A172 (cell line): ENCODE results near the gene RAC2. TPM values are rescaled to one million over a fixed set of nuclear protein-coding genes. Genes with fewer than 3 reads are reported as not detected.
"Not testable (repeated sequence)": the region's sequence is repeated elsewhere in the genome, so short reads cannot be mapped to it uniquely, and the experiment has no call there.

Experiments
- DNase-seq: peaks from one replicate; pipeline ENCODE4 v3.0.0-alpha.2; 2015; ENCODE audit warnings: low spot score
- total RNA-seq: library from RNA; depleted of rRNA; stranded (reverse); fragments of >200 nt; shearing (Covaris generic); gene quantifications from 2 replicates; pipeline ENCODE4 v1.2.3, GENCODE V29; 2014

Gene RAC2
- total RNA-seq, 1 experiment from 2014 or later = 51.7 TPM

DNA sequence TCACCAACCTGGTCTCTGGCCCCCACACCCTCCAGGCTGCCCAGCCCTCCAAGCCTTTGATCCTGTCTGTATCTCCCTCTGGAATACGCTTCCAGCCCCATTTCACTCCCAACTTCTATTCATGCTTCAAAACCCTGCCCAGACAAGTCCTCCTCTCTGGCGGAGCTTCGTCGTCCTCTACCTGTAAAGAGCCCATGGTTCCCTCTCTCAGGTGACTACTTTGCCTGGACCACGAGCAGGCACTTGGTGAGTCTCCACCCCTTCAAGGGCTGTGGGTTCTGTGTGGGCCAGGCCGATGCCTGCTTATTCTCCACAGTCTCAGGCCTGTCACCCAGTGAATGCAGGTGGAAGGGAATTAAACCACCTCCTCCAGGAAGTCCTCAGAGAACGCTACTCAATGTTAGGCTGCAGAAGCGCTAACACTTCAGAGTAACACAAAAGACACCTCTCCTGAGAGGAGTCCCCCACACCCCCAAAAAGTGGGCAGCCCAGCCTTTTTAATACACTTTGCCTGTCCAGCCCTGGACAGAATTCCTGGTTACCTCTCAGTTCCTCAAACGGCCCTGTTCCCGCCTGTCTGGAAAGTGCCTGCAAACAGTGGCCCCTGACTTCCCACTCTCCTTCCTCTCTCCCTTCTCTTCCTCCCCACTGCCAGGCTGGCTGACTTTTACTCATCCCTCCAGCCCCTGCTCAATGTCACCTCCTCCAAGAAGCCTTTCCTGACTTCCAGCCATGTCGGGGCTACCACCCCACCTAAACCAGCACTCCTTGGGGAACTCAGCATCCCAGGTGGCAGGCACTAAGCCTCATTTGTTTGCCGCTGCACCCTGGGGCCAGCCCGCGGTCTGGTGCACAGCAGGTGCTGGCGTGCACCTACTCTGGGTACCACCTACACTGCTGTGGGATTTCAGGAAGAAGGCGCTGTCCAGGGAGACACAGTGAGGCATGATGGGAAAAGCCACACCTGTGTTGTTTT lies 9.0 kb downstream of the RAC2 start:
- no peak for DNase-seq

DNA sequence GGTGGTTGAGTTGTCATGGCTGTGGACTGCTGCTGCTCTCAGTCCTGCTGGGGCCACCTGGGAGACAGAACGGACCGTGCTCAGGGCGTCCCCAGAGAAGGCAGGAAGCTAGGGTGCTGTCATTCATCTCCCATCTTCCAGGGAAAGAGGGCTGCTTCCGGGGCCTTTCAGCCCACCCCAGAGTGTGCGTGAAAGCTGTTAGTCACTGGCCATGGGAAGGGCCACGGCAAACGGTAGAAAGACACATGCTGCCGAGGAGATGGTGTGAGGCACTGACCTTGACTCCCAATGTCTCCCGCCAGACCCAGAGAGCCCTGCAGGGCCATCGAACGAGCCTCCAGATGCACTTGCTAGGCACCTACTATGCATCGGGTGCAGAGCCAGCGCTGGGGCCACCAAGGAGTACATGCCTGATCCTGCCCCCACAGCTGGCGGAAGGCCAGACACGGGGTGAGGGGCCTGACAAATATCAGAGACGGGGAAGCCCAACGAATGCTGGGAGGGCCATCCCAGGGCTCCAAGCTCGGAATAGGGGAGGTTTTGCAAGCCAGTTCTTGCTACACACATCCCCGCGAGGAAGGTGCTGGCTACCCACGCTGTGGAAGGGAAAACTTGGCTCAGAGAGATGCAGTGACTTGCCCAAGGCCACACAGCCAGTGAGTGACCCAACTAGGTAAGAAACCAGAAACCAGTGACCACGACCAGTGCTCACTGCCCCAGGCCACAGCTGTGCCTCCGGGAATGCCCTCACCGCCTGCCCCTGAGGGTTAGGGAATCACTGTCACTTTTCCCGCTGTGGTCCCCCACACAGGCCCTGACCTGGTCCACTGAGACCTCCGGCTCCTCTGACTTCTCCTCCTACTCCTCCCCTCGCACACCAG lies 10.1 kb downstream of the RAC2 start:
- no peak for DNase-seq

DNA sequence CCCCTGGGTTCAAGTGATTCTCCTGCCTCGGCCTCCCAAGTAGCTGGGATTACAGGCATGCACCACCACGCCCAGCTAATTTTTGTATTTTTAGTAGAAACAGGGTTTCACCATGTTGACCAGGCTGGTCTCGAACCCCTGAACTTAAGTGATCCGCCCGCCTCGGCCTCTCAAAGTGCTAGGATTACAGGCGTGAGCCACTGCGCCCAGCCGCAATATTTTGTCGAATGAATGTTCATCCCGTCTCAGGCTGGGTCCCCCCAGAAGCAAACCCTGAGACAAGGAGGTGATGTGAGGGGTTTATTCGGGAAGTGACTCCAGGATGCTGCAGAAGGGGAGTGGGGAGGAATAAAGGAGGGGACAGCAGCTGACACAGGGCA lies 10.7 kb downstream of the RAC2 start:
- not testable (repeated sequence) for DNase-seq

DNA sequence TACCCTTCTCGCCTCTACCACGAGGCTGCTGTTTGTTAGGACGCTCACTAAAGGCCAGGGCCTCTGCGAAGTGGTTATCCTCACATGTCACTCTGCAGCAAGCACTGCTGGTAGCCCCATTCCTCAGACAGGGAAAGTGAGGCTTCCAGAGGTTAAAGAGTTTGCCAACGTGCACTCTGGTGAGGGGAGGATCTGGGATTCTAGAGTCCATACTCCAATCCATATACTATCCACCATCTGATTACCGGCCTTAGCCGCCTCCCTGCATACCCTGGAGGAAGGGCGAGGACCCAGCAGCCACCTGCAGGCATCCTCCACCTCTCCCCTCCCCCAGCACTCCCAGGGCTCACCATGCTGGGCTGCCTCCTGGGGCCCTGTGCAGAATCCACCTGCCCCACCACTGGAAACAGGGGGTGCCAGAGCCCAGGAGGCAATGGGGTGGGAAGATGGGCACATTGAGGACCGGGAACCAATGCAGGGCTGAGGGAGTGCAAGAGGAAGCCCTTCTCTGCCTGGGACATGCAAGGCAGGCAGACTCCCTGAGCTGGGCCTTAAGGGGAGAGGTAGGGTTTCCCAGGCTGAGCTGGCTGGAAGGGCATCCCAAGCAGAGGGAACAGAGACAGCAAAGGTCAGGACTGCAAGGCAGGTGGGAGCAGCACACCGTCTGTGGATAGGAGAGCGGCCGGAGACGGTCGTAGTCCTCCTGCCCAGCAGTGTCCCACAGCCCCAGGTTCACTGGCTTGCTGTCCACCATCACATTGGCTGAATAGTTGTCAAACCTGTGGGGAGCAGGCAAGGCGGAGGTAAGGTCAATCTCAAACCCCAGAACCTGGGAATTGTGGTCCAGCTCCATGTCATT lies 11.7 kb downstream of the RAC2 start:
- DNase-seq = no peak

DNA sequence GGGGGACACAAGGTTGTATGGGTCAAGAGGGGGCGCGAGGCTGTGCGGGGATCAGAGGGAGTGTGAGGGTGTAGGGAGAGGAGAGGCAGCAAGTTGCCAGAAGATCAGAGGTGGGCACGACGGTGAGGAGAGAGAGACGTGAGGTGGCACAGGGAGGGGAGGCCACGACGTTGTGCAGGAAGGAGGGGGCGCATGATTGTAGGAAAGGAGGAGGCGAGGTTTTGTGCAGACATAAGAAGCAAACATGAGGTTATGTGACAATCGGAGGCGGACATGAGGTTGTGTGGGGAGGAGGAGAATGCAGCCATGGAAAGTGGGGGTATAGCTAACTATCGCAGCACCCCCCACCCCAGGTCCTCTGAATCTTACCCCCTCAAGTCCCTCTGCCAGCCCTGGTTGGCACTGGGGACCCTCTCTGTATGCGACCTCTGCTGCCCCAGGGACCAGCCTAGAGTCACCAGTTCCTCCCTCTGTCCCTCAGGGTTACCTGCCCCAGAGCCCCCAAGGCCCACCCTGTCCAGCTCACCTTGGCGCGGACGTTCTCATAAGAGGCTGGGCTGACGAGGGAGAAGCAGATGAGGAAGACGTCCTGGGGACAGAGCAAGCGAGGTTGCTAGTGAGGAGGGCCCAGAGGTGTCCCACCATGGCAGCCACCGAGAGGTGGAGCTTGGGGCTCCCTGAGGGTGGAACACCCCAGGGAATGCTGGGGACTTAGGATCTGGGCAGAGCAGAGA lies 12.5 kb downstream of the RAC2 start:
- DNase-seq = no peak

DNA sequence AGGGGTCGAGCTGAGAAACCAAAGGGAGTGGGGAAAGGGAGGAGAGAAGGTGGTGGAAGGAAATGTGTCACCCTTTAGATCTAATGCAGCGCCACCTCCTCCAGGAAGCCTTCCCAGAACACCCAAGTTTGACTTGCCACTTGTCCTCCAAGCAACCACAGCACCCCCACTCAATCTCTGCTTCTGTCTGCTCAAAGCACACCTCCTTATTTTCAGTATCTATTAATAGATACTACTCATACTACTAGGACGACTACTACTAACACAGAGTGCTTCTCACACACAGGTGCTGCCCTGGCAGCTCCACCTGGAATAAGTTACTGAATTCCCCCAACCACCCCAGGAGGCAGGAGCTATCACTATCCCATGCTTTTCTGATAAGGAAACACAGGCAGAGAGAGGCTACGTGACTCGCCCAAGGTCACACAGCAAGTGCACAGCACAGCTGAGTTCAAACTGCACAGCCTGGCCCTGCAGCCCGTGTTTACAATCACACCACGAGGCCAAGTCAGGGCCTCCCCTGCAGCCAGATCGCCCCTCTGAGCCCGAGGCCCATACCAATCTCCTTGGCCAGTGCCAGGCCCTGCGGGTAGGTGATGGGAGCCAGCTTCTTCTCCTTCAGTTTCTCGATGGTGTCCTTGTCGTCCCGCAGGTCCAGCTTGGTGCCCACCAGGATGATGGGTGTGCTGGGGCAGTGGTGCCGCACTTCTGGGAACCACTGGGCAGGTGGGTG lies 13.2 kb downstream of the RAC2 start:
- peak; percentile 54 for DNase-seq

DNA sequence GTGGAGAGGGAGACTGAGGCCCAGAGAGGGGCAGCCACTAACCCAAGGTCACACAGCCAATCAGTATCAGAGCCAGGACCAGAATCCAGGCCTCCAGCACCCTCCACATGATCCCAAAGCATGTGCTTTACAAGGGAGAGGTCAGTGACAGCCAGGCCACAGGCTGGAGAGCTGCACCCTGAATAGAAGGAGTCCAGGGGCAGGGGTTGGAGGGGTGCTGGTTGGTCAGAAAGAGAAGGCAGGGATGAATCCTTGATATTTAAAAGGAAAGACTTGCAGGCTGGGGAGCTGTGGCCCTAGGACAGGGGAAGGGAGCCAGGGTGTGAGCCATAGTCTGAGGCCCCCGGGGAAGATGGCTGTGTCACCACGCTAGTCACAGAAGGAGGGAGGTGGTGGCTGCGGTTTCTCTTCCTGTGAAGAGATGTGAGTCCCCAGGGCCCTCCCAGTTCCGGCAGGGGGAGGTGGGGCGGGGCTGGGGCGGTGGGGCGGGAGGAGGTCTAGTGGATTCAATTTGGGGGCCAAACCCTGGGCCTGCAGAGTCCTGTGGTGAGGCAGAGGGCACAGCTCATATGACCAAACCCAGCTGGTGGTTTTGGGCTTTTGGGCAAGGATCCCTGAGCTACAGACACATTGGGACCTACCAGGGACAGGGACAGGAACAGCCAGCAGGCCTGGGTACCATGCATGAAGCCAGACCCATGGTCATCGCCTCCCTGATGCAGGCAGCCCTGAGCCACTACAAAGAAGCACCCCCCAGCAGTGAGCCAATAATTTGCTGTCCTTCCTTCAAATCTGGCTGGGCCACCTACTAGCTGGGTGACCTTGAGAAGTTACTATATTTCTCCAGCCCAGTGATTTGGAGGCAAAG lies 14.0 kb downstream of the RAC2 start:
- peak; percentile 80 for DNase-seq

DNA sequence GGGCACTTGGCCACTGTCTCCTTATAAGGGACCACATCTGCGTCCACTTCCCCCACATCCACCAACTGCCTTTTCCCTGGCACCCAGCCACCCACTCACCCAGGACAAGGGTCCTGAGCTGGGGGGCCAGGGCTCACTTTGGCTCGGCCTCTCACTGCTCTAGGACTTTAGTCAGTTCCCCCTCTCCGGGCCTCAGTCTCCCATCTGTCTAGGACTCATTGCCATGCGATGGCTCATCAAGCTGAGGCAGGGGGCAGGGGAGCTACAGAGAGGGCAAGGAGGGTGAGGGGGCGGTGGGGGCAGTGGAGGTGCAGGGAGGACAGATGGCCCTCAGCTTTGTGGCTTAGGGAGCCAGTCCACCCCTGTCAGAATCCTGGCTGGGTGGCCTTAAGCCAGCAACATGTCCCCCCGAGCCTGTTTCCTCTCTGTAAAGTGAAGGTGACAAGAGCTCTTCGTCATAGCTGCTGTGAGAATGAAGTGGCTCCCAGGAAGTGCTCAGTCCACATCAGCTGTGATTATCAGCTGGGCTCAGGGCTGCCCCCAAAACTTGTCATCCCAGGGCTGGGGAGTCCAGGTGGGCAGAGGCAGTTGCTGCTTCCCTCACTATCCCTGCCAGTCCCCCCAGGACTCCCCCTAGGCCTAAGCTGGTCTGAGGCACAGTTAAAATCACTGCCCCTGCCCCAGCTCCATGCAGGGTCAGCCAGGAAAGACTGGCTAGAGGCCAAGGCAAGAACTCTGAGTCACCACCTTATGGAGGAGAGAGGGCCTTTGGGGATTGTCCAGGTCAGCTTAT lies 14.9 kb downstream of the RAC2 start:
- peak; percentile 78 for DNase-seq

DNA sequence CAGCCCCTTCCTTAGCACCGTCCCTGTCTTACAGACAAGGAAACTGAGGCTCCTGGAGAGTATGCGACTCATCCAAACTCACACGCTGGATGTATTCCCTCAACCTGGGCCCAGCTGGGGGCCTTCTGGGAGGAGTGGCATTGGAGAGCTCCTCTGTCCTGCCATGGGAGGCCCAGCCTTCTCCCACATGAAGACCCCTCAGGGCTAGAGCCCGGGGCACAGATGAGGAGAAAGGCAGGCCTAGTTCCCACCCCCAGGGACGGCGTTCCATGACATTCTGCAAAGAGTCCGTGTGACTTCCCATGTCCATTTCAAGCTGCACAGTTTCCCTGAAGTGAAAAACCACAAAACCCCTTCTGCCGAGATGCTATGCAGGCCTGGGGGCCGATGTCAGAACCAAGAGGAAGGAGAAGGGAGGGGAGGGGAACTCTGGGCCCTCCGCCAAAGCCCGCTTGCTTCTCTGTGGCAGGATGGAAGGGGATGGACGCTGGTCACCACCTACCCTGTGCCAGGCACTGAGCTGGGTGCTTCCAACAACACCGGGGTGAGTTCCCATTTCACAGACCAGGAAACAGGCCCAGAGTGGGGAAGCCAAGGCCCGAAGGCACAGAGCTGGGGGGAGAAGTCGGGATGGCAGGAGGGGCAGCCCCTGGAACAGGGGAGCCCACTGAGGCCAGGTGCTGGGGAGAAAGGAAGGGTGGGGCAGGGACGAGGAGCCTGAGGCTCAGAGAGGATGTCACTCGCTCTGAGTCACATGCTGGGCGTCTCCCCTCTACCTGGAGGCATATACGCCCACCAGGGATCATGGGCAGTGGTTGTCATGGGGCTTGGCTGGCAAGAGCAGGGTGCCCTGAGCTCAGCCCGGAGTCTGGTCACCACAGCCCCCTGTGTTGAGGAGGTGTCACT lies 15.7 kb downstream of the RAC2 start:
- DNase-seq = peak; percentile 66

DNA sequence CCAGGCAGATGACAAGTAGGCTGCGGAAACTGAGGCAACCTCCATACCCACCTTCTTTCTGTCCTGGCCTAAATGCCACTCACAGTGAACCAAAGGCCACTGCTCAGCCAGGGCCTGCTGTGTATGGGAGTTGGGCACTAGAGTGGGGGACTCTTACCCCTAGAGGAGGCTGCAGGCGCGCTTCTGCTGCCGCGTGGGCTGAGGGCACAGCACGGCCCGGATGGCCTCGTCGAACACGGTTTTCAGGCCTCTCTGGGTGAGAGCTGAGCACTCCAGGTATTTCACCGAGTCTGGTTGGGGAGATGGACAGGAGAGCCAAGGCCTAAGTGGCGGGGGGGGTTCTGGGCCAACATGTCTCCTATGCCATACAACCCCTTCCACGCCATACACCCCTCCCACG lies 17.6 kb downstream of the RAC2 start:
- DNase-seq = no peak

DNA sequence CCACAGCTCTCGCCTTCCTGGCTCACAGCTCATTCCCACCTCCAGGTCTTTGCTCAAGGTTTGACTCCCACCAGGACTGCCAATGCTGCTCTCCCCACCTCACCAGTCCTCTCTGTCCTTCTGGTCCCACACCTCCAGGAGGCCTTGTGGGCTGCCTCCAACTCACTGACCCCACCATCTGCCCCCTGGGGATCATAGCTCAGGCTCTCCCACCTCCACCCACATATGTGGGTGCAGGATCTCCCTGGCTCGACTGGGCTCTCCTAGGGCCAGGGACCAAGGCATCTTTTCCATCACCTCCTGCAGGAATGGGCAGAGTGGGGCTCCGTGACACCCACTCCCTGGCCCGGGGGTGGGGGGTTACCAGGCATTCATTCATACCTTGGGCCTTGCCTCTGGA lies 18.0 kb downstream of the RAC2 start:
- no peak for DNase-seq

DNA sequence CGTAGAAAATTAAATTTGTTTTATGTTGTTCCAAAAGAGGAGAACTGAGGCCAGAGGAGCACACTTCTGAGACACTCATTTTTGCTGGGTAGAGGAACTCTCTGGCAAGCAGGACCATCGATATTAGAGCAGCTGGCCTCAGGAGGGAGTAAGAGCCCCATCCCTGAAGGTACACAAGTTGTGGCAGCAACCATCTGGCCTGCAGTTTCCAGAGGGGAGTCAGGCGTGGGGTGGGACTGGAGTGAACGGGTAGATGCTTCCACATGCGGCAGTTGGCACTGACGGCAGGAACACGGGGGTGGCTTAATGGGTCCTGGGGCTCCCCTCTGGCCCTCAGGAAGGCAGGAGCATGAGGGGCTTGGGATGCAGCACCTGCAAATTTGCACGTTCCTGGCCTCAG lies 18.6 kb downstream of the RAC2 start:
- DNase-seq = no peak

DNA sequence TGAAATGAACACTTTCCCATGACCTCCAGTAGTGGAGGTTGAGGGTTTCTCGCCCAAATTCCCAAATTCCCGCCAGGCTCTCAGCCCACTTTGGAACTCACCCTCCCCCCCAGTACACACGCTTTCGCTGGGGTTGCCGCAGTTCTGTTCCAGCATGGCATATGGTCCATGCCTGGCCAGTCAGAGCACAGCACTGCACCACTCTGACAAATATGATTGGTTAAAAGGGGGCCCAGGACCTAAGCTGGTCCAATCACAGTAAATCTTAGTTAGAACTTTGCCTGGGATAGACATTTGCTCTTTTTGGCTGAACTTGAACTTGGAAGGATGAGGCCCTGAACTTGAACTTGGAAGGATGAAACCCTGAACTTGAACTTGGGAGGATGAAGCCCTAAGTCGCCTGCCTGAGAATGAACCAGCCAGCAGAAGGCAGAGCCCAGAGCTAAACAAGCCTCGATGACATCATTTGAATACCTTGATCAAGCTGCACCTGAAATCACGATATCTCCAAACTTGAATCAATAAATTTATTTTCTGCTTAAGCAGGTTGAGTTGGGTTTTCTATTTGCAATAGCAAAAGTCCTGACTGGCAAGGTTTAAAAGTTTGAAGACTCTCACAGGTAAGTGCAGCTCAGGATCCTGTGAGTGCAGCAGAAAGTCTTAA lies 19.2 kb downstream of the RAC2 start:
- DNase-seq = no peak

DNA sequence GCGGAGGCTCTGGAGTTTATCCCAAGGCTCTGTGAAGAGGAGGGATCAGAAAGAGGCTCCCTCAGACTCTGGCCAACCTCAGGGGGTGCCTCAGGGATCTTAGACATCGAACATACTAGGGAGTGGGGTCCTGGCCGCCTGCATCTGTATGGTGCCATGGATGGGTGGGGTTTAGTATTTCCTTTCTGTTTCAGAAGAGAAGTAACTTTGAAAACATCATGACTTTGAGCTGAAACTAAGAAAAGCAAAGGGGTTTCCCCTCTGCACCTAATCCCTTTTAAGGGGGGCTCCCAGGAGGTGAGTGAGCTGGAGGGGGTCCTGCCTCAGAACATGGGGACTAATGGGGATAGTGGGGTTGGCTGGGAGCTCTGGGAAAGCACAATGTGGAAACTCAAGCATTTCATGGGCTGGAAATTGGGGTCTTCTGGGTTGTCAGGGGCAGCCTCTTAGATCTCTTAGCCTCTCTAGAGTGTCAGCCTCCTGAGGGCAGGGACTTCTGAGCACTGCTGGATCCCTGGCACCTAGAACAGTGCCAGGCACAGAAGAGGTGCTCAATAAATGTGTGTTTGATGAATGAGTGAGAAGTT lies 20.0 kb downstream of the RAC2 start:
- DNase-seq = no peak

DNA sequence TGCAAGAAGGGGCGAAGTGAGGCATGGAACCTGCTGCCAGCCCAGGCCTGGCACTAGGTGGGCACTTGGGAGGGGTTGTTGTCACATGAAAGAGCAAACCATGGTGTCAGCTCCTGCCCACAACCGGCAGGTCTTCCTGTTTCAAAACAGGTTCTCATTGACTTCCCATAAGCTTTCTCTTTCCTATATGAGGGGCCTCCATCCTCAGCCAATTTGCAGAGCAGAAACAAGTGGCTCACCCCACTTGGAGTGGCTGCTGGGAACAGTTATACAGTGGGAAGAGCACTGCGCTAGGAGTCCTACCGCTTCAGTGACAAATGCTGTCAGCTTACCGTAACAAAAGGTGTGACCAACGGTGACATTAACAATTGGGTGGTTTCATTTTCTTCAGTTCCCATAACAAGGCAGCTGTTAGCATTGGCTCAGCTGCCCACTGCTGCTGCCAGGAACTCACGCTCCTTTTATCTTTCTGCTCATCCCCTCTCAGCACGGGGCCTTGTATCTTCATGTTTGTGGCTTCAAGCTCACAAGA lies 21.6 kb downstream of the RAC2 start:
- DNase-seq = no peak
